GM18508 (cell line): ENCODE results near the gene MYCBP2.
"Not testable (repeated sequence)": the region's sequence is repeated elsewhere in the genome, so short reads cannot be mapped to it uniquely, and the experiment has no call there.

Experiments used
- ATAC-seq: cut with Tn5 transposase; IDR thresholded peaks from one replicate; pipeline ENCODE4 v1.9.1; 2021; ENCODE audit warnings: moderate number of reproducible peaks; ENCODE audit not compliant: insufficient read depth, unreplicated experiment

Gene MYCBP2

DNA sequence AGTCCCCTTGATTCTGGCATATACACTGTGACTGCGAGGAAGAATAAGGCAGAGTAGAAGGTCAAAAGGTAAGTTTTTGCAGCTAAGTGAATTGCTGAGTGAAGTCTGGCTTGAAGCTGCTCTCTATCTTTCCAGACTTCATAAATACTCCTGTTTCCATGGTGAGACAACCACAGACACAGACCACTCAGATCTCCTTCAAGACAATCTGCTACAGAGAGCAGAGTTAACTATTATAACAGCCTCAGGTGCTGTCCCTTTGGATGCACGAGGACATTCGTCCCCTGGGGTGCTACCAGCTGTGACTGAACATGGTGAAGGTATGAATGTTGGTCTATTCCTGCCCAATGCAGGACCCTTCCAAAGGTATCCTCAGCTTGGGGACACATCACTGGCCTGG lies 104.0 kb downstream of the MYCBP2 start:
- no peak for ATAC-seq

DNA sequence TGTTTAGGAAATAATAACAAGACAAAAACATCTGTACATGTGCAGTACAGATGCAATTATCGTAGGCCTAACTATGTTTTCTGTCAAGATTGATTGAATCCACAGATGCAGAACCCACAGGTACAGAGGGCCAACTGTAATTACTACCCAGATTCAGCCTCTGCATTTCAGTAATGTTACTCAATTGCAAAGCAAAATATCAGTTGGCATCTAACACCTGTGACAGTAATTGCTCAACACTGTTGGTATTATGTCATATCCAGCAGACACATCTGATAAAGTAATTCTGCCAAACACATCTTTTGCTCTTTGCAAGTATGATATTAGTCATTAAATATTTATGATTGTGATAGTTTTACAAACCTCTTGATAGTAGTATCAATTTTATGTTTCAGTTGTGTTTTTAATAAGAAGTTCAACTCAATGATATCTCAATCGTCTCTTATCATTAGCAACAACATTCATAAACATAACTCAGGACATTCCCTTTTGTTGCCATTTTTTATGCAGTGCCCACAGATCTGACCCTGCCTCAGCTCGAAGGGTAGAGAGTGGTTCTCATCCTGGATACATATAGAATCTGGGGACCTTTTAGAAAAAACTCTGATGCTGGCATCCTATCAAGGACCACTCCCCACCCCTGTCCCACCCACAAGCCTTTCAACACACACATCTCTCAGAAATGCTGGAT lies 104.7 kb downstream of the MYCBP2 start:
- ATAC-seq = no peak

DNA sequence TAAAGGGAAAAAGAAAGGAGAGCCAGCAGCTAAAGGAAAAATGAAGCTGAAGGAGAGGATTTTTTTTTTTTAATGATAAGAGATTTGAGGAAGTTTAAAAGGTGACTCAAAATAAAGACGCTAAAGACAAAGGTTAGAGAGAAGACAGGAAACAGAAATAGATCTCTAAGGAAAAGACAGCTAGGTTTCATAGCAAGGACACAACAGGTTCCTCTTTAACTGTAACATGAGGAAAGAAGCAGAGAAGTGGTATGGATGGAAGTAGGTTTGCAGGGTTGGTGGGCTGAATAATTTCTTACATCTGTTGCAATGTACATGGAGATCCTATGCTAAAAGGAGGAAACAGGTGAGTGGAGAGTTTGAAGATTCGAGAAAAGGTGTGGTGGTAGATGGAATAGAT lies 107.5 kb downstream of the MYCBP2 start:
- no peak for ATAC-seq

DNA sequence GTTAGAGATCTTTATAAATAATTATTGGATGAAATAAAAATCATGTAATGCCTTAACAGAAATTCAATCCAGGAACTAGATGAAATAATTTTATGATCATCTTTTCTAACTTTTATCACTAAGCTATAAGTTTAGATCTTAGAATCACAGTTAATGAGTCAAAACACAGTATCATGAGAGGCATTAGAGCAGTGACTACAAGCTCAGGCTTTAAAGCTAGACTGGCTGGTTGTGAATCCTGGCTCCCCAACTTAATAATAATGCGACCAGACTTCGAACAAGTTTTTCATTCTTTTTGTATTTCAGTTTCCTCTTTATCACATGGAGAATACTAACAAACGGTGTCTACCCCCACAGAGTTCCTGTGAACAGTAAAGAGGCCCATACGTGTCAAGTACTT lies 108.6 kb downstream of the MYCBP2 start:
- ATAC-seq = no peak

DNA sequence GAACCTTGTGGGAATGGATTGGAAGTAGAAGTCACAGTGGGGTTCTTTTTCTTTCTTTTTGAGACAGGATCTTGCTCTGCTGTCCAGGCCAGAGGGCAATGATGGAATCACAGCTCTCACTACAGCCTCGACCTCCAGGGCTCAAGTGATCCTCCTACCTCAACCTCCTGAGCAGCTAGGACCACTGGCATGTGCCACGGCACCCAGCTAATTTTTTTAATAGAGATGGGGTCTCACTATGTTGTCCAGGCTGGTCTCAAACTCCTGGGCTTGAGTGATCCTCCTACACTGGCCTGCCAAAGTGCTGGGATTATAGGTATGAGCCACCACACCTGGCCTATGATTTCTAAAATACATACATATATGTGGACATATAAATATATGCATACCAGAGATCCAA lies 111.4 kb downstream of the MYCBP2 start:
- ATAC-seq = no peak

DNA sequence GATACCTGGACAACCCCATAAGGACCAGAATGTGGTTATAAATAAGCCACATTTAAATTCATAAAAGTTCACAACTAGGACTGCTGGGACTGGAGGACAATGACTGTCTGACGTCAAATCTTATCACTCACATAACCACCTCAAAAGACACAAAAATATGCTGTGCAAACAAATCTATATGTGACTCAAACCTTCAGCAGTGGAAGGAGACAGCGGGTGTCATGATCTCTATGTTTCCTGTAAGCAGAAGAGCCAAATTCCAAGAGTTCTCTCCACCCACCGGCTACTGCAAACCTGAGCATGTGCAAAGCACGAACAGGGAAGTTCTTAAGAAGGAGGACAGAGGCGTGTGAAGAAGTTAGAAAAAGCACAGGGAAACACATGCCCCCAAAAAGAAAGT lies 113.2 kb downstream of the MYCBP2 start:
- no peak for ATAC-seq

DNA sequence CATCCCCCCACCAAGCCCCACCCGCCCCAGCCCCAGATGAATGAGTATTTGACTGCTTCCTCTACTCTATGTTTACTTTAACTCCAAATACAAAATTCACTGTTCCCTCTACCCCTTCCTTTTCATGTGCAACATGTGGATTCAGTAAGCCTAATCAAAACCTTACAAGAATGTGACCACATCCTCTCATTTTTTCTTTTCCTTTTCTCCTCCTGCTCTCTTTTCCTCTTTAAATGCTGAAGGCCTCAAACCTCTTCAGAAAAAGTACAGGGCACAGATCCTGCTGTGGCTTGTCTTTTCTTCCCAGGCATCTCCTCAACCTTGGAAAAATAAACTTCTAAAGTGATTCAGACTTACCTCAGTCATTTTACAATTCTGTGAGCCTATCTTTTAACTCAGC lies 119.0 kb downstream of the MYCBP2 start:
- ATAC-seq = no peak

DNA sequence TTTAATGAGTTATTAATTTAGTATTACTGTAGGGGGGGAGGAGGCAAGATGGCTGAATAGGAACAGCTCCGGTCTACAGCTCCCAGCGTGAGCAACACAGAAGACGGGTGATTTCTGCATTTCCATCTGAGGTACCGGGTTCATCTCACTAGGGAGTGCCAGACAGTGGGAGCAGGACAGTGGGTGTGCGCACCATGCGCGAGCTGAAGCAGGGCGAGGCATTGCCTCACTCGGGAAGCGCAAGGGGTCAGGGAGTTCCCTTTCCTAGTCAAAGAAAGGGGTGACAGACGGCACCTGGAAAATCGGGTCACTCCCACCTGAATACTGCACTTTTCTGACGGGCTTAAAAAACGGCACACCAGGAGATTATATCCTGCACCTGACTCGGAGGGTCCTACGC lies 127.9 kb downstream of the MYCBP2 start:
- not testable (repeated sequence) for ATAC-seq

DNA sequence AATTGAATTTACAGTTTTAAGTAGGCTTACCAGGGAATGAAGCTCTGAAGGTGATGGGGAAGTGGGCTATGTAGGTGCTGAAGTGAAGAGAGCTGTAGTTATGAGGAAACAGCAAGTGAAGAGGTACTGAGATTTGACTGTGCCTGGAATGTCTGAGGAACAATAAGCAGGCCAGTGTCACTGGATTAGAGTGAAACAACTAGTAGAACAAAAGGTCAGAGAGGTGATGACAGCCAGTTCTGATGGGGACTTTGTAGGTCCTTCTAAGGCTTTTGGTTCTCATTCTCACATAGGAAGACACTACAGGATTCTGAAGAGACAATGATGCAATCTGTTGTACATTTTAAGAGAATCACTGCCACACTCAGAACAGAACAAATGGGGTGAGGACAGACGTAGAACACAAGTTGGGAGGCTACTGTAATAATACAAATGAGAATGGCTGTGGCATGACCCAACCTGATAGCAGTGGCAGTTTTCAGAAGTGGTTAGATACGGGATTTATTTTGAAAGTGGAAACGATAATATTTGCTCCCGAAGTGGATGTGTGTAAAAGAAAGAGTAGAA lies 130.8 kb downstream of the MYCBP2 start:
- ATAC-seq = no peak

DNA sequence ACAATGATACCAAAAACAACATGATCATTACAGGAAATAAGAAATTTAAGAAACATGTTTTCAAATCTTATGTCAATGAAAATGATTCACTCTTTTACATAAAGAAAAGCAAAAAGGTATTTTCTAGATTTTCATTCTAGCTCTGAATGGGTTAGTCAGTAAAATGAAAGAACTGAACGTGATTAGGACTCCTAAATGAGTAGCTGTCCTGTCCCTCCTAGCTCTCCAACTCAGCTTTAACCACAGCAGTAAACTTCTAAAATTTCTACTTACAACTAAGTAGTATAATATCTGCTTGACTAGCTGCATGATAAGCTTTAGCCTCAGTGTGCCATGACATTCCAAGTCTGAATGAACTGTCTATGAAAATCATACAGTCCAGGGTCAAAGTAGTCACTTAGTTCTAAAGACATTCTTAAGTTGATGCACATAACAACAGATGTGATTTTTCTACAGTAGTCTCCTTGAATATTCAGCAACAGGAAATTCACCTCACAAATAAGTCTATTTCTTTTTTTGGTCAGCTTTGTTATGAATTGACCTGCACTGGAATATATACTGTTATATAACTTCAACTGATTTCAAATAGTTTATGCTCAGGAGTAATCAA lies 136.4 kb downstream of the MYCBP2 start:
- ATAC-seq = no peak

DNA sequence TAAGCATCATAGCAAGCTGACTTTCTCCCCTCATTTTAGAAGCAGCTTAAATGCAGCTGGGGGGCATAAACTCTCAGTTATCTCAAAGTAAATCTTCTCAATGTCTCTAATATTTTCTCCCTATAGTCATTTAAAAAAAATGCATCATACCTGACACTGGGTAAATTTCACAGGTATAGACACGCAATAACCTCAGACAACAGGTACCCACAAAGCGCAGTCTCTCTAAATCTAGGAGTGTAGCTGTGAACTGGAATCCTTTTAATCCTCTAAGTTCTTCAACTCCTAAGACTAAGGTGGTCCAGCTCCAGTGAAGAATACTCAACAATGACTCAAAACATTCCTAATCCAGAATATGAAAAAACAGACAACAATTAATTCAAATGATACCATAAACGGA lies 141.2 kb downstream of the MYCBP2 start:
- no peak for ATAC-seq

DNA sequence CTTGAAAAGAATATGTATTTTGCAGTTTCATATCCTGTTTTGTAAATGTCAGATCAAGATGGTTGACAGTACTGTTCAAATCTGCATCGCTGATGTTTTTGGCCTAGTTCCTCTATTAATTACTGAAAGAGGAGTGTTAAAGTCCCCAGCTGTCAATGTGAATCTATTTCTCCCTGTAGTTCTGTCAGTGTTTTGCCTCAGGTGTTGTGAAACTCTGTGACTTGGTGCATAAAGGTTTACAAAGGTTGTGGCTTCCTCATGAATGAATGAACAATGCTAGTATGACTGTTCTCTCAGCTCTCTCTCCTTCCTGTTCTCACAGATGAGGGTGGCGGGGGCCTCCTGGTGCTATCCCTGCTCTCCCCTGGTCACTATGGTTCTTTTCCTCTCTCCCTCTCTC lies 142.4 kb downstream of the MYCBP2 start:
- peak; percentile 98 for ATAC-seq

DNA sequence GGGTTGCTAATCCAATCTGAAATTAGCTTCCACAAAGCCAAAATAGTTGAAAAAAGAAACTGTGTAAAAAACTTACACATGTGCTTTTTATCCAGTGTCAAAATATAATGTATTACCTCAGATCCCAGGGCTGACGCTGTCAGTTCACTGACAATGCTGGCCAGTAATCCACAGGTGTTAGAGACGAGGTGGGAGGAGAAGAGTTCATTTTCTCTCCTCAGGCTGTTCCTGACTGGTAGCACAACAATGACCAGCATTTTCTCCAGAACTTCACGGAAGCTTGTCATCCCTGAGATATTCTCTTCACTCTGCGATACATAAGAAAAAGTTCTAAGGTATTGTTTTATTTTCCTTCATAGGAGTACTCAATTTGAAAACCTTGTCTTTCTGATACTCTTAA lies 146.9 kb downstream of the MYCBP2 start:
- ATAC-seq = no peak

DNA sequence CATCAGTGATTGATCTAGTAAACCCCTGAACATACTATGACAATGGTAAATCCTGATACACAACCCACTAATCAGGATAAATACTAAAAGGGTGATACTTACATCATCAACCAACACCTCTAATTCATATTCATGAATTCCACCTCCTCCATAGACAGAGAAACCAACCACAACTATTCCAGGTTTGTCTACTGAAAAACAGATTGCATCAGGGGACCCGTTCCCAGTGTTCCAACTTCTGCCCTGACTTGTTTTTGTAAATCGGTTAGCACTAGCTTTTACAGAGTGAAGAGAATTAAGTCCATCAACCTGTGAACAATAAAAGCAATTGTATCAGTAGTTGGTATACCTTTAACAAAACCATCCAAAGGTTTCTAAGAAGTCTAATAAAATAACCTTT lies 149.2 kb downstream of the MYCBP2 start:
- ATAC-seq = no peak

DNA sequence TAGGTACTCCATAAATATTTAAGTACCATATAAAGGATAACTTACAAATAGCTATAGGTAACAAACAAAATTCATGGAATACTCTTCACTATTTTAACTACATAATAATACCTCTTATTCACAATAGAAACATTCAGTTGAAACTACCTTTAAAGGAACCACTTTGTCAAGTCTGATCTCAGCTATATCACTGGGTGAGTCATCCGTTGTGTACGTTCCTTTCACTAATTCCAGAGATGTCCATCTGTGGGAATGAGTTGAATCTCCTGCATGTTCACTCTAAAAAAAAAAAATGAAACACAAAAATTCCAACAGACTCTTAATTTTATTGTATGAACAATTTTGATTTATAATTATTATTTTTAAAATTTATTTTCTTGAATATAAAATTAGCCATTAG lies 150.5 kb downstream of the MYCBP2 start:
- ATAC-seq = no peak

DNA sequence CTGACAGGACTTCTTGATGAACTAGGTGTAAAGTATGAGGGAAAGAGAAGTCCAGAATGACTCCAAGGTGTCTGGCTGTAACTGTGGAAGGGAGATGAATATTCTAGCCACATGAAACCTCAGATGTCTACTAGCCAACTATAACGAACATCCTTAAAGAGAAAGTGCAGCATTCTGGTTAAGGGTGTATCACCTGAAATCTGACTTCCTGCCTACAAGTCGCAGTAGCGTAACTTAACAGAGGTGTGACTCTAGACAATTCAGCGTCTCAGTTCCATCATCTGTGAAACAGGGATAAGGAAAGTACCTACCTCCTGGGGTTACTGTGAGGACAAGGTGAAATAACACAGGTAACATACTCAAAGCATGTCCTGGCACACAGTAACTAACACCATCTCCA lies 154.2 kb downstream of the MYCBP2 start:
- no peak for ATAC-seq

DNA sequence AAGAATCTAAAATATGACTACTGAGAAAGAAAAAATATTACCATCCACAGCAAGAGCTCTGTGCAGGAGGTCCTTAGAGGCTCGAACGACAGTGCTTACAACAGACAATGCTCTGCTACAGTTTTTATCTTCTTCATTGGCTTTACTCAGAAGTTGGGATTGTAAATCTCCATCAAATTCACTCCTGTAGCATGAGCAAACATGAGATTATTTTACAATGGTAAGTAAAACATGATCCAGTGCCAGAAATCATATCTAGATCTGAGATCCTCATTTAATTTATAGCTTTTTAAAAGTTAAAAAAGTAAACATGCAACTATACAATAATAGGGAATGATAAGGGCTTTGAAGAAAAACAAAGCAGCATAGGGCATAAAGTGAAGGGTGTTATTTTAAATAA lies 155.4 kb downstream of the MYCBP2 start:
- ATAC-seq = no peak

DNA sequence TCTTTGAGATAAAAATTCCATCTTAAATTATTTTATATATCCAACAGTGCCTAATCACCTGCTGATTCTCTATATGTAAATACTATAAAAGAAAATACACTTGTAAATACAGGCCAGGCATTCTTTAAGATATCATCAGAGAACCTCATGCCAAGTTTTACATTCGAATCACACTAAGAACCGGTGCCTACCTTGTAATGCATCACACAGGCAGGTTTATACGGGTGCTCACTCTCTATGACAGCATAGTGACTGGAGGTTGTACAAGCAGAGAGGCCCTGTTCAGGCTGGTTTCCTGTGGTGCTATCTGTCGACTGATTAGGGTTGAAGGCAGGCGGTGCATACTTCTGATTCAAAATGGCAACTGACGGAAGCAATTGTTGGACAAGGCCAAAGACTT lies 158.7 kb downstream of the MYCBP2 start:
- no peak for ATAC-seq

DNA sequence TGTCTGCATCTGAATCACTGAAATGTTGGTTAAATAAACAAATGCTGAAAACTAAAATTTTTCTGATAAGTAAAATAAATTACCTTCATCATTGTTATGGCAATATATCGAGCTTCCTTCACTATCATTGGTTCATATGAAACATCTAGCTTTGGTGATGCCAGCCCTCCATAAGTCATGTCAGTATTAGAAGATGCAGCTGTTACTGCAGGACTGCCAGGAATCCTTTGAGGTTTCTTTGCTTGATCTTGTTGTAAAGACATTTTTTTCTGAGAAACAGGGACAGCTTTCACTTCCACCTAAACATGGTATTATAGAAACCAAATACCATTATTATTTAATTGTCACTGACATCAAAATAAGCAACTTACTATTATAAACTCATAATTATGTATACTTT lies 176.2 kb downstream of the MYCBP2 start:
- ATAC-seq = no peak

DNA sequence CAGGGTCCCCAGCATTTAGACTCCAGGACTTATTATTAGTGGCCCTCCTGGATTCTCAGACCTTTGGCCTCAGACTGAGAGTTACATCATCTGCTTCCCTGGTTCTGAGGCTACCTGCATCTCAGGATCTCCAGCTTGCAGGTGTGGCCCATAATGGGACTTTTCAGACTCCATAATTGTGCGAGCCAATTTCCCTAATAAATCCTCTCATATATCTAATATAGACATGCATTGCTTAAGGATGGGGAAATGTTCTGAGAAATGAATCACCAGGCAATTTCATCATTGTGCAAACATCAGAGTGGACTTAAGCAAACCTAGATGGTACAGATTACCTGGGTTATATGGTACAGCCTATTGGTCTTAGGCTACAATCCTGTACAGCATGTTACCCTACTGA lies 183.5 kb downstream of the MYCBP2 start:
- ATAC-seq = no peak

DNA sequence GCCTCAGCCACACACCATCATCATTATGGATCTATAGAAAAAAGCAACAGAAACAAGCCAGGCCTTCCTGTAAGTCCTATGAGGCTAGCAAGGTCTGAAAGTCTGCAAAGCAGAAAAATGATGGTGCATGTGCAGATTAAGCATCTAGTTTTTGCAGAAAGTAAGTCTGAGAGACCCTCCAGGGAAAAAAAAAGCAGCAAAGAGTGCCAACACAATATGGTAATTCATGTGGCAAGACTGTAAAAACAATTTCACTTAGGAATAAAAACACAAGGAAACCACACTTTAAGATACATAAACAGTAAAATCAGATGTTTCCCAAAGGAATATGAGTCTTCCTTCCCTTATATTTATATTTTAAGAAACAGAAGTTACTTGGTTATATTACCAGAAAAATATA lies 187.6 kb downstream of the MYCBP2 start:
- ATAC-seq = no peak

DNA sequence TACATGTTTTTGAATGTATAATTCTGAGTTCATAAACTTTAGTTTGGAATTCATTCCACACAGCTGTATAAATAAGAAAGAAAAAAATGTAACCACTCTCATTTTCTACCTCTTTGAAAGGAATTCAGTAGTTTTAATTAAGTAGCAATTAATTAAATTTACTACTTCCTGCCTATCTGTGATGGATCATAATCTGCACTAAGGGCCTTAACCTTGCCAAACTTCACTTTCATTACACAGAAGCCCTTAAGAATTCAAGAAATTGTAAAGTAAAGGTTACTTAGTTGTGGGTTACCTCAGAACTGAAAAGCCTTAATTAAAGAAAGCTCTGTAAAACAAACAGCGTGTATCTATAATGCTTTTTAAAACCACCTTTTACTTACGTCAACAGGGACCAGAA lies 188.1 kb downstream of the MYCBP2 start:
- ATAC-seq = no peak
